GM12873 (cell line): Measurements from ENCODE around the gene MAL.

Experiments
- TF ChIP-seq, protein P1 (sequence below): IDR thresholded peaks from 2 replicates; pipeline ENCODE4 v1.5.1; 2012; ENCODE audit warnings: low read depth, mild to moderate bottlenecking, moderate library complexity, low read length, control low read depth; ENCODE audit not compliant: insufficient read depth; ENCODE audit errors: missing control alignments

MAL gene

DNA sequence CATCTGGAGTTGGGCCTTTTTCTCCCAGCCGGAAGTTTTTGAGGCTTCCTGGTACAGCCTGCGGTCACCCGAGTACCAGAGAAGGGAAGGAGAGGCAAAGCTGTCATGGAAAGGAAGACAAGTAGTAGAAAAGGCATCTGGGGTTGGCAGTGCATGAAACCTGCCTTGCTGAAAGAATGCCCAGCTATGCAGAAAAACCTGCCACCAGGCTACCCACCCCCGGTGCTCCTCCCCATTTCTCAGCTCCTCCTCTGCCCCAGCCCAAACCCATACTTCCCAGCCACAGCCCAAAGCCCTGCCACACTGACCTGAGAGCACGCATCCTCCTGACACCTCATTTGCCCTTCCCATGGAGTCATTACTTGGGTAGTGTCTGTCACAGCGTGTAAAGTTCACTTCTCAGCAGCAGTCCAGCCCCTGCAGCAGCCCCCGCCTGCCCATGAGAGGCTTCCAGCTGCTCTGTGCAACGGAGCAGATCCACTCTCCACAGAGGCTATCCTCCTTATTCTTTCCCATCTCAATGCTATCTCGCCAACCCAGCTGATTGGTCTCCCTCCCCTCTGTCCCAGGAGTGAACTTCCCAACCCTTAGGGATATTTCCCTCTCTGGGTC lies 40.4 kb upstream of the MAL start:
- TF ChIP-seq, protein P1, sequence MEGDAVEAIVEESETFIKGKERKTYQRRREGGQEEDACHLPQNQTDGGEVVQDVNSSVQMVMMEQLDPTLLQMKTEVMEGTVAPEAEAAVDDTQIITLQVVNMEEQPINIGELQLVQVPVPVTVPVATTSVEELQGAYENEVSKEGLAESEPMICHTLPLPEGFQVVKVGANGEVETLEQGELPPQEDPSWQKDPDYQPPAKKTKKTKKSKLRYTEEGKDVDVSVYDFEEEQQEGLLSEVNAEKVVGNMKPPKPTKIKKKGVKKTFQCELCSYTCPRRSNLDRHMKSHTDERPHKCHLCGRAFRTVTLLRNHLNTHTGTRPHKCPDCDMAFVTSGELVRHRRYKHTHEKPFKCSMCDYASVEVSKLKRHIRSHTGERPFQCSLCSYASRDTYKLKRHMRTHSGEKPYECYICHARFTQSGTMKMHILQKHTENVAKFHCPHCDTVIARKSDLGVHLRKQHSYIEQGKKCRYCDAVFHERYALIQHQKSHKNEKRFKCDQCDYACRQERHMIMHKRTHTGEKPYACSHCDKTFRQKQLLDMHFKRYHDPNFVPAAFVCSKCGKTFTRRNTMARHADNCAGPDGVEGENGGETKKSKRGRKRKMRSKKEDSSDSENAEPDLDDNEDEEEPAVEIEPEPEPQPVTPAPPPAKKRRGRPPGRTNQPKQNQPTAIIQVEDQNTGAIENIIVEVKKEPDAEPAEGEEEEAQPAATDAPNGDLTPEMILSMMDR: no peak

DNA sequence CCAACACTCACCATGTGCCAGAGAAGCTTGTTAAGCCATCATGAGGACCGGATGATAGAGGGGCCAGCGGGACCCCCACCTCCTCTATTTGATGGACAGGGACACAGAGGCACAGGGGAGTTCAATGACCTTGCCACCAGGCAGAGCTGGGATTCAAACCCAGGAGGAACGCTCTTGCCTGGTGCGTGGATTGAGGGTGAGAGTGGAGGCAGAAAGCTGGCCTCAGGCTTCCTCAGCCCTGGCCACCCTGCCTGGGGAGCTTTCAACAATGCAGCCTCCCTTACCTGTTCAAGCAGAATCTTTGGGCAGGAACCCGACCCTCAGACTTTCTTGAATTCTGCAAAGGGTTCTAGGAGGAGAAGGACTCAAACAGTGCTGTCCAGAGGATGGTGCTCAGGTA lies 39.9 kb upstream of the MAL start:
- TF ChIP-seq, protein P1: no peak

DNA sequence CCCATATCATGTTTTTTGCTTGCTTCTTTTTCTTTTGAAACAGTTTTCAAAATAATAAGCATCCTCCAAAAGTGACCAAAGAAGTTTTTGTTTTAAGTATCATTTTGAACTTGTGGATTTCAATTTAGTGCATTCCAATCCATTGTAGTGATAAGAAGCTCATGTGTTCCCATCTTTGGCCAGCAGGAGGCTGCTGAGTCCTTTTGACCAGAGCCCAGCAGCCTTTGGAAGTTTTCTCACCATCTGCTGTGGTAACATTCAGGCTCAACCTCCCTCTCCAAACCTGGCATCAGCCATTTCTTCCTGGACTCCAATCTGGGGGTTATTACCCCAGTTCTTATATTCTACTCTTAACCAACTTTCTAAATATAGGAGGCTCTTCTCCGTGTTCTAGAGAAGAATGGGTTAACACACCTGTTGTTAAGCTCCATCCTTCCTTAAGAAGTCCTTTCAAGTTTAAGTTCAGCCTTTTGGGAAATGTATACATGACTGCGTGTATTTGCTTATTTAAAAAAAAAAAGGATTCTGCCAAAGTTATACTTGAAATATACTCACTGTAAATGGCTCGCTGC lies 39.0 kb upstream of the MAL start:
- TF ChIP-seq, protein P1: peak; percentile 82

DNA sequence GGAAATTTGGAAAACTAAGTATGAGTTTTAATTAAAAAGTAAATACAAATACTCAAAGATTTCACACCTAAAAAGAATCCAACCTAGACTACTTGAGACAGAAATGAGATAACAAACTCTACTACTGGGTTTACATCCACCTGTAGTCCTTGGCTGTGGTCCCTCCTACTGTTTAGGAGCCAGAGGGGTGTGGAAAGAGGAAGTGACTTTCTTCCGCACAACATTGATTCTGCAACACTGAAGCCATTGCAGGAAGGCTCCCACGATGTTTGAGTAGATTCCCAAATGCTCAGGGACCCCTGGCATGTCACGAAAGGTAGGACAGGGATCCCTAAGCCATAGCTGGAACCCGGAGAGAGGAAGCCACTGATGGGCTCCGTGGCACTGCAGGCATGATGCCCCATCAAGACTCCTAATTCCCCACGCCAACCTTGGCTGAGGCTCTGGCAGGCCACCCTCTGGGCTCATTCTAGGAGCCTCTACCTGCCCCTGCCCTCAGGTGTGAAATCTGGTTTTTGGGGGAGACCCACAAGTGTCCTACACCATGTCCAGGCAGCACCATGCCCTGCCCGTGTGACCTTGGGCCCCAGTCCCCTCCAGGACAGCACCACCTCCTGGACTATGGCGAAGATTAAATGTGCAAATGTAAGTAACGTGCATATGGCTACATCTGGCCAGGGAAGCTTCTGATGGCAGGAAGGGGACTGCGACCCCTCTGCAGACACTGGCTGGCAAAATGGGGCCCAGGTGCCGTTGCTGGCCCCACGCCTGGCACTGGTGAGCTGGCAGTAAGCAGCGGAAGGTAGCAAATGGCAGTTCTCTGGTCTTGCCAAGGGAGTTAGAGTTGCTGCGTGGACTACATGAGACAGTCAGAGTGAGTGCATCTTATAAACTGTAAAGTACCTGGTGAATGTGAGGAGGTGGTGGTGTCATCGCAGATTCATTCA lies 38.2 kb upstream of the MAL start:
- TF ChIP-seq, protein P1: no peak

DNA sequence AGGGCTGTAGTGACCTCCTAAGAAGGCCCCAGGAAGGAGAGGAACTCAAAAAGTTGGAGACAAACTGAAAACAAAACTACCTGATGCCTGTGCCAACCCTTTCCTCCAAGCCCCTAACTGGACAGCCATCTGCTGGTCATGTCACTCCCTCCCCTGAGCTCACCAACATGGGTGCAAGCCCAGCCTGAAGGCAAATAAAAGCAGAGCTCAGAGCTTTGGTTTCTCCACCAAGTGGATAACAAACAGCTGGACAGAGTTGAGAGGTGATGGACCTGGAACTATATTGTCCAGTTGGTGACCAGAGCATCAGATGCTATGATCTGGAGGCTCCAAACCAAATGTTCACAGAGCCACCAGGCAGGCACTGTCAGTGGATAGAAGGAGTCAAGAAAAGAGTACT lies 34.6 kb upstream of the MAL start:
- TF ChIP-seq, protein P1: no peak

DNA sequence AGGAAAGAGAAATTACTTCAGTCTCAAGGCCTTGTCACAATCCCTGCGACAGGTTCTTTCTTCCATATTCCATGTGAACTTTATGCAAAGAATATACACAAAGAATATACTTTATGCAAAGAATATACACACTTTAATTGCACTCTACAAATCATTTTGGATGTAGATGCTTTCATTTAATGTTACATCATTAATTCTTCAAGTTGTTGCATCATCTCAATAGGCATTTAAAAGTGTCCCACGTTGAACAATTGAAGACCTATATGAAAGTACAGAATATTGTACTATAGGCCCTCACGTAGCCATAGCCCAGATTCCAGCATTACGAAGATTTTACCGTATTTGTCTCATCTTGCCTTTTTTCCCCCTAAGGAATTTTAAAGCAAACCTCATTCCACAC lies 33.1 kb upstream of the MAL start:
- TF ChIP-seq, protein P1: no peak

DNA sequence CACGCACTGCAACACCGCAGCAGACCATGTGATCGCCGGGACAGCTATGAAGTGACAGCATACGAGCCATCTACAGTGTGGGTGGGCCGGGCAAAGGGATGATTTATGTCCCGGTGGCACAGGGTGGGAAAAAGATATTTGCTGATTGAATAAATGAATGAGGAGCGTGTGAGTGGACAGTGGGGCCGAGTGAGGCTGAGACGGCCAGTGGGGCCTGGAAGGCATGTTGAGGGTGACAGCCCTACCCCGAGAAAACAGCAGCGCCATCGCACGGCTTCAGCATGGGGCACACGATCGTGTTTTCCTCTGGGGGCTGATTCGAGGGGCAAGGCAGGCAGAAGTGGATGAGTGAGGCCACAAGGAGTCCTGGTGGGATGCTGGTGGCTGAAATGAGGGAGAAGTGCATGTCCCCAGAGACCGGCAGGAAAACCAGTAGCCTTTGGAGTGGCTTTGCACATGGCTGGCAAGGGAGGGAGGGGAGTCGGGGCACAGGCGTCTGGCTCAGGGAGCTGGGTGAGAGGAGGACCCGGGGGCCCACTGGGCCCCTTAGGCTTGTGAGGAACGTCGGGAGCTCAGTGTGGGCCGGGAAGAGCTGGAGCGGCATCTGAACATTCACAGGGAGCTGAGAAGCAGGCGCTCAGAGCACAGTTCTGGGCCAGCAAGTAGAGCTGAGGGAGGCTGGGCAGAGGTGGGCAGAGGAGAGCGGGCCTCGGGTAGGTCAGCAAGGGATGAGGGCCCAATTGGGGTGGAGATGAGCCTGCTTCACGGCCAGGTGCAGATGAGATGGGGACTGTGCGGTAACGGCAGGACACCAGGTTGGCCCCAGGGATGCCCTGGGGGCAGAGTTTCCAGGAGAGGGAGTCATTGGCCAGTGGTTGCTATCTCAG lies 32.1 kb upstream of the MAL start:
- TF ChIP-seq, protein P1: no peak
